HEK293 (cell line): ENCODE data around the gene RXRG.

Experiments used
- CTCF ChIA-PET: fragments of 350-600 bp; formaldehyde crosslinking; extraction: SDS; loops from one replicate; lab custom pipeline; 2021; ENCODE audit warnings: antibody characterized with exemption; lab: Yijun Ruan, JAX
- POLR2A ChIA-PET: fragments of 300-600 bp; formaldehyde crosslinking; extraction: SDS; loops from one replicate; lab custom pipeline; 2020; ENCODE audit warnings: antibody characterized with exemption, inconsistent platforms; lab: Yijun Ruan, JAX
- H3K27ac ChIP-seq: fragments of 200-500 bp; sonication (Bioruptor generic); 2 replicates; pipeline ENCODE4 v1.5.1; 2014; ENCODE audit warnings: low read depth, low read length, control low read depth, inconsistent platforms; ENCODE audit errors: extremely low read depth
- H3K36me3 ChIP-seq, 2 experiments: fragments of 200-500 bp in 1 of 2; sonication (Bioruptor generic) in 1 of 2; 1 replicate in 1 of 2; 2 replicates in 1 of 2; pipeline ENCODE4 v1.5.1; 2014 to 2017; ENCODE audit warnings: inconsistent platforms in 2 of 2, low read length in 2 of 2; ENCODE audit not compliant: control insufficient read depth in 2 of 2, insufficient read depth in 1 of 2
- H3K4me1 ChIP-seq: fragments of 200-500 bp; sonication (Bioruptor generic); 2 replicates; pipeline ENCODE4 v1.5.1; 2014; ENCODE audit warnings: mild to moderate bottlenecking, low read length, inconsistent platforms; ENCODE audit not compliant: control insufficient read depth, insufficient read depth
- H3K4me3 ChIP-seq: 2 replicates; pipeline ENCODE4 v1.5.1; 2011; ENCODE audit warnings: low read depth, mild to moderate bottlenecking, control low read depth, low read length, moderate library complexity
- H3K9me3 ChIP-seq: fragments of 200-500 bp; sonication (Bioruptor generic); 2 replicates; pipeline ENCODE4 v1.5.1; 2014; ENCODE audit warnings: low read depth, low read length, inconsistent platforms; ENCODE audit not compliant: control insufficient read depth, insufficient read depth
- ELK4 ChIP-seq: IDR thresholded peaks from 2 replicates; pipeline ENCODE4 v1.6.1; 2011; ENCODE audit warnings: mild to moderate bottlenecking, low read depth, low read length, borderline replicate concordance
- HOXC10 ChIP-seq: sonication (generic); formaldehyde crosslinking; IDR thresholded peaks from 2 replicates; pipeline ENCODE4 v1.8.1; 2023; ENCODE audit warnings: mild to moderate bottlenecking, missing genetic modification reagents
- KLF1 ChIP-seq: fragments of 450-650 bp; formaldehyde crosslinking; IDR thresholded peaks from 2 replicates; pipeline ENCODE4 v1.5.1; 2016; ENCODE audit warnings: missing biosample characterization, missing genetic modification characterization
- KLF10 ChIP-seq: fragments of 450-650 bp; IDR thresholded peaks from 2 replicates; pipeline ENCODE4 v1.5.1; 2018; ENCODE audit warnings: missing biosample characterization, mild to moderate bottlenecking, missing genetic modification characterization
- KLF17 ChIP-seq: fragments of 450-650 bp; formaldehyde crosslinking; IDR thresholded peaks from 2 replicates; pipeline ENCODE4 v1.5.1; 2016; ENCODE audit warnings: missing biosample characterization, missing genetic modification characterization
- KLF9 ChIP-seq: fragments of 450-650 bp; formaldehyde crosslinking; IDR thresholded peaks from 2 replicates; pipeline ENCODE4 v1.5.1; 2016; ENCODE audit warnings: missing biosample characterization, missing genetic modification characterization, low read depth
- PATZ1 ChIP-seq: fragments of 450-650 bp; formaldehyde crosslinking; IDR thresholded peaks from 2 replicates; pipeline ENCODE4 v1.5.1; 2016; ENCODE audit warnings: missing biosample characterization, missing genetic modification characterization
- PRDM6 ChIP-seq: fragments of 450-650 bp; formaldehyde crosslinking; IDR thresholded peaks from 2 replicates; pipeline ENCODE4 v1.5.1; 2017; ENCODE audit warnings: missing biosample characterization, missing genetic modification characterization
- TCF7L2 ChIP-seq: IDR thresholded peaks from 2 replicates; pipeline ENCODE4 v1.6.1; 2011; ENCODE audit warnings: low read depth, mild to moderate bottlenecking, inconsistent platforms, low read length, moderate library complexity, borderline replicate concordance
- ZBTB1 ChIP-seq: fragments of 450-650 bp; formaldehyde crosslinking; IDR thresholded peaks from 2 replicates; pipeline ENCODE4 v1.5.1; 2016; ENCODE audit warnings: missing biosample characterization, missing genetic modification characterization
- ZBTB20 ChIP-seq: fragments of 450-650 bp; formaldehyde crosslinking; IDR thresholded peaks from 2 replicates; pipeline ENCODE4 v1.5.1; 2016; ENCODE audit warnings: missing biosample characterization, missing genetic modification characterization
- ZIC2 ChIP-seq: fragments of 450-650 bp; formaldehyde crosslinking; IDR thresholded peaks from 2 replicates; pipeline ENCODE4 v1.5.1; 2016; ENCODE audit warnings: missing biosample characterization, missing genetic modification characterization
- ZNF112 ChIP-seq: fragments of 450-650 bp; formaldehyde crosslinking; IDR thresholded peaks from 2 replicates; pipeline ENCODE4 v1.5.0; 2017; ENCODE audit warnings: missing biosample characterization, missing genetic modification characterization
- ZNF174 ChIP-seq: fragments of 450-650 bp; formaldehyde crosslinking; IDR thresholded peaks from 2 replicates; pipeline ENCODE4 v1.5.0; 2017; ENCODE audit warnings: missing biosample characterization, mild to moderate bottlenecking, missing genetic modification characterization
- ZNF211 ChIP-seq: fragments of 450-650 bp; formaldehyde crosslinking; IDR thresholded peaks from 2 replicates; pipeline ENCODE4 v1.5.1; 2016; ENCODE audit warnings: low read depth, missing biosample characterization, missing genetic modification characterization
- ZNF23 ChIP-seq: fragments of 450-650 bp; formaldehyde crosslinking; IDR thresholded peaks from 2 replicates; pipeline ENCODE4 v1.5.1; 2016; ENCODE audit warnings: missing biosample characterization, missing genetic modification characterization, borderline replicate concordance
- ZNF324 ChIP-seq: fragments of 450-650 bp; formaldehyde crosslinking; IDR thresholded peaks from 2 replicates; pipeline ENCODE4 v1.5.1; 2016; ENCODE audit warnings: missing biosample characterization, missing genetic modification characterization
- ZNF366 ChIP-seq: fragments of 450-650 bp; formaldehyde crosslinking; conservative IDR thresholded peaks from 2 replicates; pipeline ENCODE4 v1.5.1; 2016; ENCODE audit warnings: missing biosample characterization, missing genetic modification characterization
- ZNF398 ChIP-seq: fragments of 450-650 bp; formaldehyde crosslinking; IDR thresholded peaks from 2 replicates; pipeline ENCODE4 v1.5.1; 2017; ENCODE audit warnings: missing biosample characterization, missing genetic modification characterization
- ZNF404 ChIP-seq: fragments of 450-650 bp; formaldehyde crosslinking; IDR thresholded peaks from 2 replicates; pipeline ENCODE4 v1.5.1; 2017; ENCODE audit warnings: missing biosample characterization, missing genetic modification characterization
- ZNF416 ChIP-seq: fragments of 450-650 bp; formaldehyde crosslinking; IDR thresholded peaks from 2 replicates; pipeline ENCODE4 v1.5.1; 2016; ENCODE audit warnings: missing biosample characterization, missing genetic modification characterization
- ZNF488 ChIP-seq: fragments of 450-650 bp; formaldehyde crosslinking; IDR thresholded peaks from 2 replicates; pipeline ENCODE4 v1.5.1; 2016; ENCODE audit warnings: missing biosample characterization, missing genetic modification characterization
- ZNF501 ChIP-seq: fragments of 450-650 bp; formaldehyde crosslinking; IDR thresholded peaks from 2 replicates; pipeline ENCODE4 v1.5.1; 2016; ENCODE audit warnings: missing biosample characterization, missing genetic modification characterization
- ZNF555 ChIP-seq: fragments of 450-650 bp; formaldehyde crosslinking; conservative IDR thresholded peaks from 2 replicates; pipeline ENCODE4 v1.5.1; 2017; ENCODE audit warnings: missing biosample characterization, mild to moderate bottlenecking, missing genetic modification characterization, inconsistent platforms
- ZNF610 ChIP-seq: fragments of 450-650 bp; formaldehyde crosslinking; IDR thresholded peaks from 2 replicates; pipeline ENCODE4 v1.5.1; 2016; ENCODE audit warnings: missing biosample characterization, missing genetic modification characterization, borderline replicate concordance
- ZNF626 ChIP-seq: fragments of 450-650 bp; sonication (Bioruptor Pico); formaldehyde crosslinking; IDR thresholded peaks from 2 replicates; pipeline ENCODE4 v1.5.1; 2018; ENCODE audit warnings: missing biosample characterization, missing genetic modification characterization, inconsistent platforms
- ZNF660 ChIP-seq: fragments of 450-650 bp; IDR thresholded peaks from 2 replicates; pipeline ENCODE4 v1.5.1; 2018; ENCODE audit warnings: missing biosample characterization, mild to moderate bottlenecking, missing genetic modification characterization
- ZNF777 ChIP-seq: fragments of 450-650 bp; formaldehyde crosslinking; IDR thresholded peaks from 2 replicates; pipeline ENCODE4 v1.5.1; 2017; ENCODE audit warnings: missing biosample characterization, missing genetic modification characterization, borderline replicate concordance
- ZXDB ChIP-seq: fragments of 450-650 bp; formaldehyde crosslinking; IDR thresholded peaks from 2 replicates; pipeline ENCODE4 v1.5.1; 2016; ENCODE audit warnings: missing biosample characterization, missing genetic modification characterization

The RXRG gene

GRCh38 chr1:165365341-165365740 lies 79.6 kb downstream of the RXRG start:
- ChIA-PET CTCF (interaction anchor here (0.7 to 3.6 kb wide), 7 partner anchors 11 to 236 kb away, joined by 3 to 38 read pairs (median 6); no protein-coding TSS in a partner anchor), POLR2A (no interaction called here)
- Histone ChIP-seq H3K27ac (no peak overlapping the region), H3K9me3 (no peaks in the 10 kb centered on the region), H3K4me1 (no peaks in the 10 kb centered on the region), H3K36me3 (no peaks in the 10 kb centered on the region), H3K4me3 (no peak overlapping the region)
- TF ChIP-seq ZNF398 = no peak
- no peak for TF ChIP-seq ZNF174 (tag by site-specific recombination)
- no peak for TF ChIP-seq KLF10 (tag by site-specific recombination)
- no peak for TF ChIP-seq ZNF404 (tag by site-specific recombination)
- no peak for TF ChIP-seq ELK4
- TF ChIP-seq ZBTB1 (tag by site-specific recombination) = no peak
- TF ChIP-seq ZNF211 = no peak
- TF ChIP-seq ZXDB = no peak
- no peak for TF ChIP-seq ZNF488
- no peak for TF ChIP-seq ZNF112
- TF ChIP-seq TCF7L2 = no peak
- no peak for TF ChIP-seq ZNF610 (tag by site-specific recombination)
- no peak for TF ChIP-seq ZNF366 (tag by site-specific recombination)
- no peak for TF ChIP-seq ZNF555 (tag by site-specific recombination)
- no peak for TF ChIP-seq PRDM6 (tag by site-specific recombination)
- TF ChIP-seq HOXC10 (CRISPR knock-in tag) = no peak
- TF ChIP-seq ZNF501 (tag by site-specific recombination) = no peak

GRCh38 chr1:165364568-165365133 lies 80.3 kb downstream of the RXRG start:
- CTCF ChIA-PET = interaction anchor here (1.4 to 3.5 kb wide), 4 partner anchors 28 to 235 kb away, joined by 3 to 18 read pairs (median 4); no protein-coding TSS in a partner anchor
- no peak overlapping the region for H3K4me3 ChIP-seq

More at GRCh38 chr1:165364568-165365133, 80.3 kb downstream of the RXRG start:
- POLR2A ChIA-PET = no interaction called here
- Histone ChIP-seq H3K27ac (no peak overlapping the region), H3K36me3 (no peaks in the 10 kb centered on the region), H3K9me3 (no peaks in the 10 kb centered on the region)
- TF ChIP-seq KLF9 (tag by site-specific recombination) (peak; percentile 47; the same call in 1 of the 2 replicates), ZNF626 (no peak), KLF17 (0 out of 2 replicates have a peak, but pooled peaks have one; percentile 40), ZNF324 (tag by site-specific recombination) (no peak), ZBTB20 (peak; percentile 76; the same call in 1 of the 2 replicates), KLF1 (tag by site-specific recombination) (peak; percentile 73), ZNF777 (tag by site-specific recombination) (no peak), ZNF660 (tag by site-specific recombination) (0 out of 2 replicates have a peak, but pooled peaks have one; percentile 17), PATZ1 (tag by site-specific recombination) (0 out of 2 replicates have a peak, but pooled peaks have one; percentile 14), ZIC2 (tag by site-specific recombination) (peak; percentile 96), ZNF416 (no peak), ZNF23 (tag by site-specific recombination) (no peak)
- TF ChIP-seq, all 188 proteins: peak for 7
- H3K4me1 ChIP-seq = no peaks in the 10 kb centered on the region
